T-cell (primary cell): ENCODE data around the gene EIF4A3. TPM values are rescaled to one million over a fixed set of nuclear protein-coding genes. Genes with fewer than 3 reads are reported as not detected.
A peak's percentile ranks its signal among the peaks of the same experiment; 100 is the strongest.

Experiments
- ATAC-seq, 4 experiments: fragments of 200-7000 bp in 3 of 4; fragments of 150-1000 bp in 1 of 4; cut with Tn5 transposase; replicated peaks in 1 of 4; 1 replicate in 3 of 4; 2 replicates in 1 of 4; pipeline ENCODE4 v1.10.0; 2021; ENCODE audit warnings: moderate library complexity in 3 of 4, mild to moderate bottlenecking in 2 of 4, moderate number of reproducible peaks in 1 of 4
- CTCF ChIA-PET, 2 donors: fragments of 300-600 bp; sonication (Branson Sonifier 250); formaldehyde crosslinking; loops; one replicate each; lab custom pipeline; 2022; ENCODE audit warnings: antibody characterized with exemption in 2 of 2; lab: Charles Lee
- POLR2A ChIA-PET, 2 donors: fragments of 300-600 bp; sonication (Branson Sonifier 250); formaldehyde crosslinking; loops; one replicate each; lab custom pipeline; 2022; ENCODE audit warnings: antibody characterized with exemption in 2 of 2; lab: Charles Lee
- DNase-seq, 35 experiments: peaks; one replicate each; pipeline versions ENCODE4 v3.0.0 to v3.0.0-alpha.2; 2013 to 2023
- H3K27ac ChIP-seq: one replicate; pipeline ENCODE4 v1.5.1; 2013; ENCODE audit warnings: low read length
- H3K27me3 ChIP-seq, 2 experiments: replicated peaks in 1 of 2; 1 replicate in 1 of 2; 2 replicates in 1 of 2; pipeline versions ENCODE4 v1.6.1 to v1.7.0; 2013; ENCODE audit warnings: low read length in 1 of 2, mixed read lengths in 1 of 2; ENCODE audit not compliant: control insufficient read depth in 2 of 2, insufficient read depth in 2 of 2; ENCODE audit errors: extremely low read depth in 1 of 2
- H3K36me3 ChIP-seq, 2 donors: 1 replicate in 1 of 2; 2 replicates in 1 of 2; pipeline versions ENCODE4 v1.6.1 to v1.7.0; 2013; ENCODE audit warnings: low read length in 1 of 2; ENCODE audit not compliant: control insufficient read depth in 2 of 2, insufficient read depth in 1 of 2; ENCODE audit errors: extremely low read depth in 1 of 2
- H3K4me1 ChIP-seq, 2 experiments: 1 replicate in 1 of 2; 2 replicates in 1 of 2; pipeline versions ENCODE4 v1.6.1 to v1.7.0; 2013; ENCODE audit warnings: low read length in 2 of 2, mixed read lengths in 1 of 2; ENCODE audit not compliant: insufficient read depth in 2 of 2, control insufficient read depth in 1 of 2; ENCODE audit errors: extremely low read depth in 1 of 2
- H3K4me3 ChIP-seq, 2 donors: 1 replicate in 1 of 2; 2 replicates in 1 of 2; pipeline versions ENCODE4 v1.5.1 to v1.7.0; 2013; ENCODE audit warnings: mild to moderate bottlenecking in 2 of 2, low read length in 1 of 2, moderate library complexity in 1 of 2; ENCODE audit not compliant: control insufficient read depth in 1 of 2; ENCODE audit errors: extremely low read depth in 1 of 2
- H3K9me3 ChIP-seq: 2 replicates; pipeline ENCODE4 v1.7.0; 2013
- H3K27ac Mint-ChIP-seq, 2 donors: one replicate each; pipeline ENCODE4 v1.8.0; 2020 to 2021; ENCODE audit warnings: mild to moderate bottlenecking in 2 of 2, mixed read lengths in 2 of 2
- H3K27me3 Mint-ChIP-seq, 2 donors: one replicate each; pipeline ENCODE4 v1.8.0; 2021 to 2022; ENCODE audit warnings: mixed read lengths in 2 of 2
- H3K36me3 Mint-ChIP-seq: one replicate; pipeline ENCODE4 v1.8.0; 2021; ENCODE audit warnings: mixed read lengths
- H3K4me1 Mint-ChIP-seq, 3 donors: one replicate each; pipeline ENCODE4 v1.8.0; 2020 to 2022; ENCODE audit warnings: mixed read lengths in 3 of 3, mild to moderate bottlenecking in 1 of 3
- H3K4me3 Mint-ChIP-seq, 3 donors: one replicate each; pipeline ENCODE4 v1.8.0; 2020 to 2022; ENCODE audit warnings: mild to moderate bottlenecking in 3 of 3, mixed read lengths in 3 of 3, moderate library complexity in 3 of 3
- H3K9me3 Mint-ChIP-seq, 3 donors: one replicate each; pipeline ENCODE4 v1.8.0; 2020 to 2022; ENCODE audit warnings: mixed read lengths in 3 of 3
- WGBS: methylation state at CpG from one replicate; pipeline ENCODE4 v1.1.5; 2013; ENCODE audit warnings: missing lambda C conversion rate; ENCODE audit not compliant: insufficient coverage; 5-methylcytosine and 5-hydroxymethylcytosine counted together
- total RNA-seq, 35 experiments: library from RNA in 6 of 35; stranded (reverse) in 6 of 35; fragments of 120-200 nt in 1 of 35; gene quantifications; one replicate each; pipeline versions ENCODE4 v1.2.1 to v1.2.4 and lab custom pipeline; 2013 to 2026

The EIF4A3 gene
- 100 to 1,000 TPM in 1 of 5 donors, 10 to 100 TPM in 4; 70.1 to 105 (median 71.4) TPM for total RNA-seq
- total RNA-seq (2013), result 72.5 TPM
- total RNA-seq (lab: John Stamatoyannopoulos, UW), result 55.5 to 311 (median 191) reads per million in 29 experiments

- H3K4me3 ChIP-seq, result peak within 1 kb of the TSS; percentile 90 to 92
- peak within 1 kb of the TSS; percentile 79 for H3K27ac ChIP-seq
- CTCF ChIA-PET, result no interaction called here
- H3K4me1 Mint-ChIP-seq, result peaks cover 40 to 50% (median 47%) of the 10 kb centered on the region in 3 donors
- under 1% methylated on average over 84 of the region's 90 CpGs for WGBS
- peak within 1 kb of the TSS; percentile 96 for H3K27ac Mint-ChIP-seq
- DNase-seq (peak; percentile 89 to 99 (median 97)), ATAC-seq (peak; percentile 88 to 94 (median 94))
- peaks cover 12 to 40% of the 10 kb centered on the region in 2 experiments for H3K4me1 ChIP-seq
- H3K27me3 ChIP-seq, result no peaks in the 10 kb centered on the region
- H3K36me3 ChIP-seq, result peaks cover 10 to 21% of the 10 kb centered on the region in 2 donors
- H3K4me3 Mint-ChIP-seq, result peak within 1 kb of the TSS; percentile 96 to 99 (median 99)
- POLR2A ChIA-PET, result no interaction called here
- H3K36me3 Mint-ChIP-seq, result peaks cover 3% of the 10 kb centered on the region
- no peaks in the 10 kb centered on the region for H3K9me3 ChIP-seq
- peaks cover 0 to 5% (median 0%) of the 10 kb centered on the region in 3 donors for H3K9me3 Mint-ChIP-seq
- no peaks in the 10 kb centered on the region for H3K27me3 Mint-ChIP-seq
Observed at GRCh38 chr17:80147035-80147822, at the start of gene EIF4A3. Gene EIF4A3, minus strand, starts transcription at chr17:80147128. Its CDS starts 167 bp downstream, at chr17:80146961.

- no peaks in the 10 kb centered on the region for H3K9me3 Mint-ChIP-seq
- no peaks in the 10 kb centered on the region for H3K36me3 Mint-ChIP-seq
- ATAC-seq, result no peak
- Histone ChIP-seq H3K36me3 (no peaks in the 10 kb centered on the region), H3K4me3 (no peak overlapping the region), H3K27me3 (peaks cover 0 to 14% of the 10 kb centered on the region in 2 experiments), H3K4me1 (peaks cover 0 to 4% of the 10 kb centered on the region in 2 experiments), H3K9me3 (no peaks in the 10 kb centered on the region), H3K27ac (no peak overlapping the region)
- H3K4me1 Mint-ChIP-seq, result no peaks in the 10 kb centered on the region
- ChIA-PET POLR2A (no interaction called here), CTCF (interaction anchor here (1.2 to 1.8 kb wide), 2 partner anchors 9 to 56 kb away, joined by 3 to 7 read pairs; no protein-coding TSS in a partner anchor)
- WGBS, result 92% methylated on average over 7 of the region's 7 CpGs
- H3K27me3 Mint-ChIP-seq, result peaks cover 0 to 2% of the 10 kb centered on the region in 2 donors
- DNase-seq, result no peak
- no peak overlapping the region for H3K4me3 Mint-ChIP-seq
- H3K27ac Mint-ChIP-seq, result no peak overlapping the region
Observed at GRCh38 chr17:80196652-80197051, 49.7 kb upstream of the EIF4A3 start.

- H3K36me3 ChIP-seq, result no peaks in the 10 kb centered on the region
- H3K4me1 Mint-ChIP-seq, result no peaks in the 10 kb centered on the region
- 80% methylated on average over 20 of the region's 27 CpGs for WGBS
- H3K36me3 Mint-ChIP-seq, result no peaks in the 10 kb centered on the region
- H3K9me3 Mint-ChIP-seq, result no peaks in the 10 kb centered on the region
- peak overlapping the region in 1 of 2 donors; percentile 79 for H3K27ac Mint-ChIP-seq
- peaks cover 0 to 4% of the 10 kb centered on the region in 2 experiments for H3K4me1 ChIP-seq
- H3K27ac ChIP-seq, result no peak overlapping the region
- DNase-seq (peak in 33 of 35 experiments; percentile 12 to 78 (median 47)), ATAC-seq (peak in 3 of 4 experiments; percentile 43 to 72 (median 62))
- peaks cover 0 to 2% of the 10 kb centered on the region in 2 donors for H3K27me3 Mint-ChIP-seq
- H3K4me3 Mint-ChIP-seq, result no peak overlapping the region
- peaks cover 0 to 21% of the 10 kb centered on the region in 2 experiments for H3K27me3 ChIP-seq
- no peak overlapping the region for H3K4me3 ChIP-seq
- H3K9me3 ChIP-seq, result no peaks in the 10 kb centered on the region
- ChIA-PET POLR2A (no interaction called here), CTCF (interaction anchor here (0.6 to 1.8 kb wide), 8 partner anchors 10 to 1136 kb away, joined by 3 to 7 read pairs (median 4); no protein-coding TSS in a partner anchor)
Observed at GRCh38 chr17:80195671-80196529, 49.0 kb upstream of the EIF4A3 start.

GRCh38 chr17:80195141-80195540 lies 48.2 kb upstream of the EIF4A3 start:
- Mint-ChIP-seq H3K4me3 (no peak overlapping the region), H3K4me1 (no peaks in the 10 kb centered on the region), H3K27me3 (peaks cover 0 to 2% of the 10 kb centered on the region in 2 donors), H3K27ac (no peak overlapping the region), H3K9me3 (no peaks in the 10 kb centered on the region), H3K36me3 (no peaks in the 10 kb centered on the region)
- ChIA-PET POLR2A (no interaction called here), CTCF (interaction anchor here (0.6 to 1.8 kb wide), 3 partner anchors 58 to 1135 kb away, joined by 4 to 7 read pairs (median 5); no protein-coding TSS in a partner anchor)
- no peaks in the 10 kb centered on the region for H3K36me3 ChIP-seq
- peaks cover 0 to 4% of the 10 kb centered on the region in 2 experiments for H3K4me1 ChIP-seq
- peaks cover 0 to 25% of the 10 kb centered on the region in 2 experiments for H3K27me3 ChIP-seq
- no peaks in the 10 kb centered on the region for H3K9me3 ChIP-seq
- no peak overlapping the region for H3K27ac ChIP-seq
- DNase-seq, result no peak
- WGBS, result 75% methylated on average over 8 of the region's 14 CpGs
- H3K4me3 ChIP-seq, result no peak overlapping the region
- no peak for ATAC-seq

GRCh38 chr17:80191865-80192661 lies 45.1 kb upstream of the EIF4A3 start:
- H3K27ac ChIP-seq, result no peak overlapping the region
- Mint-ChIP-seq H3K4me3 (no peak overlapping the region), H3K9me3 (no peaks in the 10 kb centered on the region), H3K27me3 (peaks cover 0 to 5% of the 10 kb centered on the region in 2 donors), H3K27ac (no peak overlapping the region), H3K36me3 (no peaks in the 10 kb centered on the region), H3K4me1 (no peaks in the 10 kb centered on the region)
- peaks cover 0 to 49% of the 10 kb centered on the region in 2 experiments for H3K27me3 ChIP-seq
- DNase-seq (no peak), ATAC-seq (no peak)
- 78% methylated on average over 18 of the region's 29 CpGs for whole genome bisulfite sequencing
- H3K4me1 ChIP-seq, result peaks cover 0 to 4% of the 10 kb centered on the region in 2 experiments
- H3K4me3 ChIP-seq, result no peak overlapping the region
- POLR2A ChIA-PET, result no interaction called here
- H3K36me3 ChIP-seq, result no peaks in the 10 kb centered on the region
- no peaks in the 10 kb centered on the region for H3K9me3 ChIP-seq
- CTCF ChIA-PET, result interaction anchor here in 1 of 2 donors (0.6 kb wide), 1 partner anchor 28 kb away, joined by 6 read pairs; no protein-coding TSS in a partner anchor
